Measurements from ENCODE around the gene ABCA5. TPM values are rescaled to one million over a fixed set of nuclear protein-coding genes. Genes with fewer than 3 reads are reported as not detected.

The ABCA5 gene
- total and polyA plus RNA-seq, 2 of the 13 experiments (the other 11 are each of a cell fraction or from before 2014, with no cell fraction given) = 9.7 to 10.1 TPM

DNA sequence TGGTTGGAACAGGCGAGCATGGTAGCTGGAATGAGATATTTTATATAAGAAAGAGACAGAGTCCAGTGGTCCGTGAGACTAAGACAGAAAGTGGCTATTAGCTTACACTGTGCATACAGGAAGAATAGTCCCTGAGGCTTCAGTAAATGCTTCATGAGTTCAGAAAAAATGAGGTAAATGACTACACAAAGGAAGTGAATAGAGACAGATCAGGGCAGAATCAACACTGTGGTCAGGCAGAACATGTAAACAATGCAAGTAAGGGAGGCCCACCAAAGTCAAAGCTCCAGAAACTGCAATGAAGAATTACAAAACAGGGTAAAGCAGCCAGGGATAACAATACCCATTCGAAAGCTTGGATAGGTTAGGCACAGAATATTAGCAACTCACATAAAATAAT lies 103.1 kb downstream of the ABCA5 start (continued):
- TF ChIP-seq, protein P1, sequence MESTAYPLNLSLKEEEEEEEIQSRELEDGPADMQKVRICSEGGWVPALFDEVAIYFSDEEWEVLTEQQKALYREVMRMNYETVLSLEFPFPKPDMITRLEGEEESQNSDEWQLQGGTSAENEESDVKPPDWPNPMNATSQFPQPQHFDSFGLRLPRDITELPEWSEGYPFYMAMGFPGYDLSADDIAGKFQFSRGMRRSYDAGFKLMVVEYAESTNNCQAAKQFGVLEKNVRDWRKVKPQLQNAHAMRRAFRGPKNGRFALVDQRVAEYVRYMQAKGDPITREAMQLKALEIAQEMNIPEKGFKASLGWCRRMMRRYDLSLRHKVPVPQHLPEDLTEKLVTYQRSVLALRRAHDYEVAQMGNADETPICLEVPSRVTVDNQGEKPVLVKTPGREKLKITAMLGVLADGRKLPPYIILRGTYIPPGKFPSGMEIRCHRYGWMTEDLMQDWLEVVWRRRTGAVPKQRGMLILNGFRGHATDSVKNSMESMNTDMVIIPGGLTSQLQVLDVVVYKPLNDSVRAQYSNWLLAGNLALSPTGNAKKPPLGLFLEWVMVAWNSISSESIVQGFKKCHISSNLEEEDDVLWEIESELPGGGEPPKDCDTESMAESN (CRISPR knock-in tag; conservative IDR thresholded peaks at IDR 0.05) = no peak
- TF ChIP-seq ZNF260 (CRISPR knock-in tag; IDR thresholded peaks at IDR 0.05; ENCODE audit: borderline replicate concordance, low read depth) = no peak
- TF ChIP-seq RBFOX2 (IDR thresholded peaks at IDR 0.05; ENCODE audit: low read depth, low read length) = no peak
- no peak for TF ChIP-seq SMYD3 (CRISPR knock-in tag; IDR thresholded peaks at IDR 0.05)
- TF ChIP-seq ELF3 (CRISPR knock-in tag; IDR thresholded peaks at IDR 0.05) = peak; percentile 70
- TF ChIP-seq, protein P2, sequence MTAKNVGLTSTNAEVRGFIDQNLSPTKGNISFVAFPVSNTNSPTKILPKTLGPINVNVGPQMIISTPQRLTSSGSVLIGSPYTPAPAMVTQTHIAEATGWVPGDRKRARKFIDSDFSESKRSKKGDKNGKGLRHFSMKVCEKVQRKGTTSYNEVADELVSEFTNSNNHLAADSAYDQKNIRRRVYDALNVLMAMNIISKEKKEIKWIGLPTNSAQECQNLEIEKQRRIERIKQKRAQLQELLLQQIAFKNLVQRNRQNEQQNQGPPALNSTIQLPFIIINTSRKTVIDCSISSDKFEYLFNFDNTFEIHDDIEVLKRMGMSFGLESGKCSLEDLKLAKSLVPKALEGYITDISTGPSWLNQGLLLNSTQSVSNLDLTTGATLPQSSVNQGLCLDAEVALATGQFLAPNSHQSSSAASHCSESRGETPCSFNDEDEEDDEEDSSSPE (CRISPR knock-in tag; IDR thresholded peaks at IDR 0.05) = no peak
- TF ChIP-seq, protein P3, sequence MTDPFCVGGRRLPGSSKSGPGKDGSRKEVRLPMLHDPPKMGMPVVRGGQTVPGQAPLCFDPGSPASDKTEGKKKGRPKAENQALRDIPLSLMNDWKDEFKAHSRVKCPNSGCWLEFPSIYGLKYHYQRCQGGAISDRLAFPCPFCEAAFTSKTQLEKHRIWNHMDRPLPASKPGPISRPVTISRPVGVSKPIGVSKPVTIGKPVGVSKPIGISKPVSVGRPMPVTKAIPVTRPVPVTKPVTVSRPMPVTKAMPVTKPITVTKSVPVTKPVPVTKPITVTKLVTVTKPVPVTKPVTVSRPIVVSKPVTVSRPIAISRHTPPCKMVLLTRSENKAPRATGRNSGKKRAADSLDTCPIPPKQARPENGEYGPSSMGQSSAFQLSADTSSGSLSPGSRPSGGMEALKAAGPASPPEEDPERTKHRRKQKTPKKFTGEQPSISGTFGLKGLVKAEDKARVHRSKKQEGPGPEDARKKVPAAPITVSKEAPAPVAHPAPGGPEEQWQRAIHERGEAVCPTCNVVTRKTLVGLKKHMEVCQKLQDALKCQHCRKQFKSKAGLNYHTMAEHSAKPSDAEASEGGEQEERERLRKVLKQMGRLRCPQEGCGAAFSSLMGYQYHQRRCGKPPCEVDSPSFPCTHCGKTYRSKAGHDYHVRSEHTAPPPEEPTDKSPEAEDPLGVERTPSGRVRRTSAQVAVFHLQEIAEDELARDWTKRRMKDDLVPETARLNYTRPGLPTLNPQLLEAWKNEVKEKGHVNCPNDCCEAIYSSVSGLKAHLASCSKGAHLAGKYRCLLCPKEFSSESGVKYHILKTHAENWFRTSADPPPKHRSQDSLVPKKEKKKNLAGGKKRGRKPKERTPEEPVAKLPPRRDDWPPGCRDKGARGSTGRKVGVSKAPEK (CRISPR knock-in tag; IDR thresholded peaks at IDR 0.05; ENCODE audit: borderline replicate concordance) = no peak
- TF ChIP-seq, protein P4, sequence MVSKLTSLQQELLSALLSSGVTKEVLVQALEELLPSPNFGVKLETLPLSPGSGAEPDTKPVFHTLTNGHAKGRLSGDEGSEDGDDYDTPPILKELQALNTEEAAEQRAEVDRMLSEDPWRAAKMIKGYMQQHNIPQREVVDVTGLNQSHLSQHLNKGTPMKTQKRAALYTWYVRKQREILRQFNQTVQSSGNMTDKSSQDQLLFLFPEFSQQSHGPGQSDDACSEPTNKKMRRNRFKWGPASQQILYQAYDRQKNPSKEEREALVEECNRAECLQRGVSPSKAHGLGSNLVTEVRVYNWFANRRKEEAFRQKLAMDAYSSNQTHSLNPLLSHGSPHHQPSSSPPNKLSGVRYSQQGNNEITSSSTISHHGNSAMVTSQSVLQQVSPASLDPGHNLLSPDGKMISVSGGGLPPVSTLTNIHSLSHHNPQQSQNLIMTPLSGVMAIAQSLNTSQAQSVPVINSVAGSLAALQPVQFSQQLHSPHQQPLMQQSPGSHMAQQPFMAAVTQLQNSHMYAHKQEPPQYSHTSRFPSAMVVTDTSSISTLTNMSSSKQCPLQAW (CRISPR knock-in tag; IDR thresholded peaks at IDR 0.05) = no peak
- peak; percentile 43; the same call in 1 of the 2 replicates for TF ChIP-seq ETV5 (CRISPR knock-in tag; IDR thresholded peaks at IDR 0.05; ENCODE audit: borderline replicate concordance)
- TF ChIP-seq, protein P5, sequence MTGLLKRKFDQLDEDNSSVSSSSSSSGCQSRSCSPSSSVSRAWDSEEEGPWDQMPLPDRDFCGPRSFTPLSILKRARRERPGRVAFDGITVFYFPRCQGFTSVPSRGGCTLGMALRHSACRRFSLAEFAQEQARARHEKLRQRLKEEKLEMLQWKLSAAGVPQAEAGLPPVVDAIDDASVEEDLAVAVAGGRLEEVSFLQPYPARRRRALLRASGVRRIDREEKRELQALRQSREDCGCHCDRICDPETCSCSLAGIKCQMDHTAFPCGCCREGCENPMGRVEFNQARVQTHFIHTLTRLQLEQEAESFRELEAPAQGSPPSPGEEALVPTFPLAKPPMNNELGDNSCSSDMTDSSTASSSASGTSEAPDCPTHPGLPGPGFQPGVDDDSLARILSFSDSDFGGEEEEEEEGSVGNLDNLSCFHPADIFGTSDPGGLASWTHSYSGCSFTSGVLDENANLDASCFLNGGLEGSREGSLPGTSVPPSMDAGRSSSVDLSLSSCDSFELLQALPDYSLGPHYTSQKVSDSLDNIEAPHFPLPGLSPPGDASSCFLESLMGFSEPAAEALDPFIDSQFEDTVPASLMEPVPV (CRISPR knock-in tag; IDR thresholded peaks at IDR 0.05) = no peak
- TF ChIP-seq ZNF24 (IDR thresholded peaks at IDR 0.05) = no peak
- no peak for TF ChIP-seq PHF8 (CRISPR knock-in tag; IDR thresholded peaks at IDR 0.05)
- TF ChIP-seq, protein P6, sequence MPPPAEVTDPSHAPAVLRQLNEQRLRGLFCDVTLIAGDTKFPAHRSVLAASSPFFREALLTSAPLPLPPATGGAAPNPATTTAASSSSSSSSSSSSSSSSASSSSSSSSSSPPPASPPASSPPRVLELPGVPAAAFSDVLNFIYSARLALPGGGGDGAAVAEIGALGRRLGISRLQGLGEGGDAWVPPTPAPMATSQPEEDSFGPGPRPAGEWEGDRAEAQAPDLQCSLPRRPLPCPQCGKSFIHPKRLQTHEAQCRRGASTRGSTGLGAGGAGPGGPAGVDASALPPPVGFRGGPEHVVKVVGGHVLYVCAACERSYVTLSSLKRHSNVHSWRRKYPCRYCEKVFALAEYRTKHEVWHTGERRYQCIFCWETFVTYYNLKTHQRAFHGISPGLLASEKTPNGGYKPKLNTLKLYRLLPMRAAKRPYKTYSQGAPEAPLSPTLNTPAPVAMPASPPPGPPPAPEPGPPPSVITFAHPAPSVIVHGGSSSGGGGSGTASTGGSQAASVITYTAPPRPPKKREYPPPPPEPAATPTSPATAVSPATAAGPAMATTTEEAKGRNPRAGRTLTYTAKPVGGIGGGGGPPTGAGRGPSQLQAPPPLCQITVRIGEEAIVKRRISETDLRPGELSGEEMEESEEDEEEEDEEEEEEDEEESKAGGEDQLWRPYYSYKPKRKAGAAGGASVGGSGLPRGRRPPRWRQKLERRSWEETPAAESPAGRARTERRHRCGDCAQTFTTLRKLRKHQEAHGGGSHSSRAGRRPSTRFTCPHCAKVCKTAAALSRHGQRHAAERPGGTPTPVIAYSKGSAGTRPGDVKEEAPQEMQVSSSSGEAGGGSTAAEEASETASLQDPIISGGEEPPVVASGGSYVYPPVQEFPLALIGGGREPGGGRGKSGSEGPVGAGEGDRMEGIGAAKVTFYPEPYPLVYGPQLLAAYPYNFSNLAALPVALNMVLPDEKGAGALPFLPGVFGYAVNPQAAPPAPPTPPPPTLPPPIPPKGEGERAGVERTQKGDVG (CRISPR knock-in tag; IDR thresholded peaks at IDR 0.05; ENCODE audit: borderline replicate concordance) = no peak
- TF ChIP-seq, protein P7, sequence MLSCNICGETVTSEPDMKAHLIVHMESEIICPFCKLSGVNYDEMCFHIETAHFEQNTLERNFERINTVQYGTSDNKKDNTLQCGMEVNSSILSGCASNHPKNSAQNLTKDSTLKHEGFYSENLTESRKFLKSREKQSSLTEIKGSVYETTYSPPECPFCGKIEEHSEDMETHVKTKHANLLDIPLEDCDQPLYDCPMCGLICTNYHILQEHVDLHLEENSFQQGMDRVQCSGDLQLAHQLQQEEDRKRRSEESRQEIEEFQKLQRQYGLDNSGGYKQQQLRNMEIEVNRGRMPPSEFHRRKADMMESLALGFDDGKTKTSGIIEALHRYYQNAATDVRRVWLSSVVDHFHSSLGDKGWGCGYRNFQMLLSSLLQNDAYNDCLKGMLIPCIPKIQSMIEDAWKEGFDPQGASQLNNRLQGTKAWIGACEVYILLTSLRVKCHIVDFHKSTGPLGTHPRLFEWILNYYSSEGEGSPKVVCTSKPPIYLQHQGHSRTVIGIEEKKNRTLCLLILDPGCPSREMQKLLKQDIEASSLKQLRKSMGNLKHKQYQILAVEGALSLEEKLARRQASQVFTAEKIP (CRISPR knock-in tag; IDR thresholded peaks at IDR 0.05; ENCODE audit: borderline replicate concordance) = no peak
